WTC11 (cell line): Measurements from ENCODE around the gene FERMT3. TPM values are rescaled to one million over a fixed set of nuclear protein-coding genes. Genes with fewer than 3 reads are reported as not detected.

Experiments
- ATAC-seq: fragments of 200-7000 bp; cut with Tn5 transposase; 2 replicates; pipeline ENCODE4 v1.10.0; 2021; ENCODE audit warnings: mild to moderate bottlenecking, moderate library complexity
- CTCF ChIA-PET: fragments of 300-600 bp; sonication (Branson Sonifier 250); formaldehyde crosslinking; loops from one replicate; lab custom pipeline; 2021; ENCODE audit warnings: antibody characterized with exemption; lab: Charles Lee
- POLR2A ChIA-PET: fragments of 350-600 bp; sonication (Branson Sonifier 250); formaldehyde crosslinking; loops from one replicate; lab custom pipeline; 2021; ENCODE audit warnings: antibody characterized with exemption; lab: Charles Lee
- DNase-seq: peaks from one replicate; pipeline ENCODE4 v3.0.0; 2021; ENCODE audit warnings: low spot score
- H3K27ac Mint-ChIP-seq: 2 replicates; pipeline ENCODE4 v1.8.0; 2021; ENCODE audit warnings: mixed read lengths
- H3K27me3 Mint-ChIP-seq: 2 replicates; pipeline ENCODE4 v1.8.0; 2021; ENCODE audit warnings: low read depth, mild to moderate bottlenecking, moderate library complexity, mixed read lengths
- H3K36me3 Mint-ChIP-seq: 2 replicates; pipeline ENCODE4 v1.8.0; 2021; ENCODE audit warnings: mixed read lengths
- H3K4me1 Mint-ChIP-seq: 2 replicates; pipeline ENCODE4 v1.8.0; 2022; ENCODE audit warnings: mixed read lengths
- H3K4me3 Mint-ChIP-seq: 2 replicates; pipeline ENCODE4 v1.8.0; 2021; ENCODE audit warnings: mild to moderate bottlenecking, moderate library complexity, mixed read lengths
- H3K9me3 Mint-ChIP-seq: 2 replicates; pipeline ENCODE4 v1.8.0; 2021; ENCODE audit warnings: mixed read lengths
- E2F1 ChIP-seq: sonication (generic); formaldehyde crosslinking; IDR thresholded peaks from 2 replicates; pipeline ENCODE4 v1.8.0; 2022; ENCODE audit warnings: mild to moderate bottlenecking, missing genetic modification reagents
- ELF4 ChIP-seq: sonication (generic); formaldehyde crosslinking; IDR thresholded peaks from 2 replicates; pipeline ENCODE4 v1.8.1; 2022; ENCODE audit warnings: low read depth, mild to moderate bottlenecking, moderate library complexity, missing genetic modification reagents
- MAX ChIP-seq: sonication (generic); formaldehyde crosslinking; IDR thresholded peaks from 2 replicates; pipeline ENCODE4 v1.8.0; 2022; ENCODE audit warnings: mild to moderate bottlenecking, missing genetic modification reagents
- NFYB ChIP-seq: sonication (generic); formaldehyde crosslinking; conservative IDR thresholded peaks from 2 replicates; pipeline ENCODE4 v1.8.0; 2022; ENCODE audit warnings: low read depth, missing genetic modification reagents
- NR2C2 ChIP-seq: sonication (generic); formaldehyde crosslinking; IDR thresholded peaks from 2 replicates; pipeline ENCODE4 v1.8.0; 2022; ENCODE audit warnings: mild to moderate bottlenecking, missing genetic modification reagents
- OVOL2 ChIP-seq: fragments of 250-450 bp; sonication (Bioruptor Pico); IDR thresholded peaks from 2 replicates; pipeline ENCODE4 v1.9.0; 2021; ENCODE audit warnings: mild to moderate bottlenecking, borderline replicate concordance
- STAT6 ChIP-seq: sonication (generic); formaldehyde crosslinking; conservative IDR thresholded peaks from 2 replicates; pipeline ENCODE4 v1.8.1; 2023; ENCODE audit warnings: mild to moderate bottlenecking, low read depth, missing genetic modification reagents, moderate library complexity
- TEAD4 ChIP-seq: sonication (generic); formaldehyde crosslinking; IDR thresholded peaks from 2 replicates; pipeline ENCODE4 v1.8.0; 2022; ENCODE audit warnings: mild to moderate bottlenecking, missing genetic modification reagents
- ZMAT4 ChIP-seq: fragments of 250-450 bp; sonication (Bioruptor Pico); IDR thresholded peaks from 2 replicates; pipeline ENCODE4 v1.9.0; 2021; ENCODE audit warnings: mild to moderate bottlenecking
- ZNF138 ChIP-seq: sonication (generic); formaldehyde crosslinking; conservative IDR thresholded peaks from 2 replicates; pipeline ENCODE4 v1.8.1; 2022; ENCODE audit warnings: mild to moderate bottlenecking, moderate library complexity, missing genetic modification reagents
- ZNF423 ChIP-seq: fragments of 250-450 bp; sonication (Bioruptor Pico); IDR thresholded peaks from 2 replicates; pipeline ENCODE4 v2.1.2; 2022; ENCODE audit warnings: mild to moderate bottlenecking, moderate library complexity
- total RNA-seq: library from RNA; stranded (reverse); gene quantifications from 3 replicates; pipeline ENCODE4 v1.2.3, GENCODE V29; 2021

FERMT3 gene
- total RNA-seq, 1 experiment from 2014 or later = 3.8 TPM

- TF ChIP-seq STAT6 (CRISPR knock-in tag) = no peak
- no peak for TF ChIP-seq ZNF138
- no peak for TF ChIP-seq TEAD4 (CRISPR knock-in tag)
- TF ChIP-seq MAX (CRISPR knock-in tag) = no peak
- TF ChIP-seq, all 79 proteins: peak for 0
Measured at GRCh38 chr11:64266339-64266738, 59.8 kb downstream of the FERMT3 start (continued).

- peaks cover 16% of the 10 kb centered on the region for H3K4me1 Mint-ChIP-seq
- no peak for ATAC-seq
- peaks cover 23% of the 10 kb centered on the region for H3K36me3 Mint-ChIP-seq
- H3K4me3 Mint-ChIP-seq = no peak overlapping the region
- POLR2A ChIA-PET = interaction anchor here (1.3 to 1.6 kb wide), 2 partner anchors 17 to 19 kb away, joined by 4 to 6 read pairs; no protein-coding TSS in a partner anchor
- TF ChIP-seq NFYB (CRISPR knock-in tag) = no peak
- TF ChIP-seq NR2C2 (CRISPR knock-in tag) = no peak
- no peak for TF ChIP-seq ELF4 (CRISPR knock-in tag)
- TF ChIP-seq OVOL2 (CRISPR knock-in tag) = no peak
- TF ChIP-seq, all 79 proteins: peak for 0
- no peaks in the 10 kb centered on the region for H3K9me3 Mint-ChIP-seq
- H3K27ac Mint-ChIP-seq = peak overlapping the region; percentile 84; the same call in 1 of the 2 replicates
- H3K27me3 Mint-ChIP-seq = no peaks in the 10 kb centered on the region
- no peak for DNase-seq
- CTCF ChIA-PET = interaction anchor here (0.8 to 6.2 kb wide), 7 partner anchors 9 to 87 kb away, joined by 3 to 75 read pairs (median 13); partner anchors contain the start of genes CATSPERZ, ESRRA and PLCB3
Measured at GRCh38 chr11:64267207-64267945, 60.9 kb downstream of the FERMT3 start.

GRCh38 chr11:64268025-64268892 is 61.7 kb downstream of the FERMT3 start:
- TF ChIP-seq ZMAT4 (CRISPR knock-in tag) = no peak
- TF ChIP-seq ZNF423 (CRISPR knock-in tag) = no peak
- TF ChIP-seq E2F1 = no peak
- ChIA-PET CTCF (interaction anchor here (0.5 to 6.2 kb wide), 15 partner anchors 10 to 129 kb away, joined by 3 to 75 read pairs (median 7); partner anchors contain the start of genes BAD, CATSPERZ, ESRRA and FKBP2), POLR2A (interaction anchor here (0.6 to 3.9 kb wide), 10 partner anchors 12 to 84 kb away, joined by 3 to 25 read pairs (median 5); partner anchors contain the start of genes FKBP2, PLCB3, PPP1R14B and PRDX5)

More at GRCh38 chr11:64268025-64268892, 61.7 kb downstream of the FERMT3 start:
- H3K4me1 Mint-ChIP-seq = peaks cover 16% of the 10 kb centered on the region
- H3K9me3 Mint-ChIP-seq = no peaks in the 10 kb centered on the region
- peak overlapping the region; percentile 99 for H3K27ac Mint-ChIP-seq
- H3K27me3 Mint-ChIP-seq = no peaks in the 10 kb centered on the region
- ATAC-seq (no peak), DNase-seq (no peak)
- peaks cover 17% of the 10 kb centered on the region for H3K36me3 Mint-ChIP-seq
- peak overlapping the region; percentile 99 for H3K4me3 Mint-ChIP-seq
